Endothelial cell of hepatic sinusoid (primary cell): Measurements from ENCODE around the gene TMEM132D.
"Not testable (repeated sequence)": the region's sequence is repeated elsewhere in the genome, so short reads cannot be mapped to it uniquely, and the experiment has no call there.

ENCODE experiments used
- in situ Hi-C: cut with HindIII; loops from 2 replicates; pipeline ENCODE4 v1.10.0; 2017; ENCODE audit warnings: low sequenced_read_pairs

Gene TMEM132D

GRCh38 chr12:129083121-129083840, 820.5 kb downstream of the TMEM132D start:
- in situ Hi-C loops: no loop called here

DNA sequence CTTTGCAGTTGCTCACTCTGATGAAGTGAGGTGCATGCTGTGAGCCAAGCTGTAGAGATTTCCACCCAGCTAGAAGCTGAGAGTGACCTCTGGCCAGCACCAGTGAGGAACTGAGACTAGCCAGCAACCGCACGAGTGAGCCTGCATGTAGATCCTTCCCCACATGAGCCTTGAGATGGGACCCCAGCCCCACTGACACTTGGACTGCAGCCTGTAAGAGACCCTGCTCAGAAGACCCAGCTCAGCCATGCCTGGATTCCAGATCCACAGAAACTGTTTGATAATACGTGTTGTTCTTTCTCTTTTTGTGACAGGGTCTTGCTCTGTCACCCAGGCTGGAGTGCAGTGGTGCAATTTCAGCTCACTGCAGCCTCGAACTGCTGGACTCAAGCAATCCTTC, 821.4 kb downstream of the TMEM132D start:
- in situ Hi-C loops: no loop called here

DNA sequence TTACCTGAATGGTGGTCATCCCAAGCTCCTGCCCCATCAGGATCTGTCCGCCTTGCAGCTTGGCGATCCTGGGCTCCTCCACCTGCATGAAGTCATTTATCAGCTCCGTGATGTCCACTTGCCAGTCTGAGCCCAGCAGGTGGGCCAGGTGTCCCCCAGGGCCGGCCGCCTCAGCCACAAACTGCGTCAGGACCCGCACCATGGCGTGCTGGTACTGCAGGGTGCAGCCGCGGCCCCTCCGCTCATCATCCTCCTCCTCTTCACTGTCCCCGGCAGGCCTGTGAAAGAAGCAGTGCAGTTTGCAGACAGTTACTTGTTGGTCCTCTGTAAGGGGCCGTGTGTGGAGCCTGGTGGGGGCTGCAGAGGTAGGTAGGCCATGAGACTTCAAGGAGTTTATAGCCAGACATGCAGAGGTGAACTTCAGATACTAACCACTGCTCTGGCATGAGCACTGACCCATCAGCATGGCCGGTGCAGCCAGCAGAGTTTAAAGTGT, 822.0 kb downstream of the TMEM132D start:
- in situ Hi-C loops: no loop called here

GRCh38 chr12:129080821-129081220, 823.0 kb downstream of the TMEM132D start:
- in situ Hi-C loops: no loop called here

- in situ Hi-C loops: no loop called here
These were observed 823.4 kb downstream of the TMEM132D start for GRCh38 chr12:129080391-129080790.

- in situ Hi-C loops: no loop called here
These were observed 824.1 kb downstream of the TMEM132D start for GRCh38 chr12:129079719-129080118.

DNA sequence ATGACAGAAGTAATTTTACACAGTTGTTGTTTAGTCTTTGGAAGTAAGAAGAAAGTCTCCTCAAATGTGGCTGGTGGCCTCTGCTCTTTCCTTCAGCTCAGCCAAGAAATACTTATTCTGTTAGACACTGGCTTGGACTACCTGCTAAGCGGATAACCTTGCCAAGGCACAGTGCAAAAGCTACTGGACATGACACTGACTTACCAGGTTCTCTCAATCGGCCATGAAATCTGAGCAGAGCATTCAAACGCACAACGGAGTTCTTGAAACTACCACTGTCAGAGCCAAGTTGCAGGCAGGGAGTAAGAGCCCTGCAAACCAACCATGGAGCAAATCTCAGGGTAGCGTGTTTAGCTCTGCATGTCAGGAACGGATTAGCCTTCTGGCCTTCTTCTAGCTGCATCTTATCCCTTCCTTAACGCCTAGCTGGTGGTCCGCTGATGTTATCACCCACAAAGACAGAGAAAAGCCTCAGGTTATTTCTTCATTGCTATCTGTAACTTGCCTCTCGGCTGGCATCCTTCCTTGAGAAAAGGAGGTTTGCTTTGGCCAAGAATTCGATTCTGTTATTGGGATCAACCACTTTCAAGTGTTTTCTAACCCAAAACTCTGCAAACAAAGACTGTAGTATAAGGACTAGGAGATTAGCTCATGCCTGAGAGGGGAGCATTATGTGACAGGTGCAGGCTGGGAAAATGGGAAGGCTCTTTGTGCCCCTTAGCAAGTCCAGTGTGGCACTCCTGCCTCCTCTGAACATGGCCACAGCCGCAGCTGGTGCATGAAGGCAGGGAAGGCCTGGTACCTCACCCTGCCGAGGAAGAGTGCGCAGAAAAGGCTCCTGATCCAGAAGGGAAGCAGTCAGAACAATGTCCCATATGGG, 827.1 kb downstream of the TMEM132D start:
- in situ Hi-C loops: no loop called here

DNA sequence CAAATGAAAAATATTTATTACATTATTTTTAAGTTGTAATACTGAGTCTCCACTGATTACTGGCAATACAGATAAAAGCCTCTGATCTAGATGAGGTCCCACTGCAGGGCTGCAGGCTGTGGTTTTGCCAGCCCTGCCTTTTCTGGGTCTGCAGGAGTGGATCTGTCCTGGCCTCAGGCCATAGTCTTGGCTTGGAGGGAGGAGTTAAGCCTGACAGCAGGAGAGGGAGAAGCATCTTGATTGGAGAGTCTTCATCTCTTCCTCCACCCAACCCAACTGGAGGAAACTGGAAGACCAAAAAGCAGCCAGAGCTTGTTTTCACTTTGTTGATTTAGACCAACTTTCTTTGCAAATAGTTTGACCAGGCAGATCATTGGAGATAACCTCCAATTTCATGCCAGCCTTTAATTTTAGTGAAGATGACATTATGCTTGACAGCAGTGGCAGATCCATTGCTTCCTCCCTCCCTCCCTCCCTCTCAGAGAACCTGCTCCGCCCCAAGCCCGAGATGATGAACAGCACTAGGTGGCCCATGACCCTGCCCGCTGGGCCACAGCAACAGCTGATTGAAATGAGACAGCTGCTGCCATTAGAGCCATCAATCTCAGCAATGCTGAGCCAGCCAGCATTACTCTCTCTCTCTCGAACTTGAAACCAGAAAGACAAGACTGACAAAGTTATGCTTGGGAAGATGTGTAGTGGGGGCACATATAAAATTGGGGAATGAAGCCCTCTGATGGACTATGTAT, 828.2 kb downstream of the TMEM132D start:
- in situ Hi-C loops: no loop called here

GRCh38 chr12:129074379-129074778, 829.4 kb downstream of the TMEM132D start:
- in situ Hi-C loops: no loop called here

- in situ Hi-C loops: no loop called here
These were observed 830.5 kb downstream of the TMEM132D start for GRCh38 chr12:129073157-129073915.

DNA sequence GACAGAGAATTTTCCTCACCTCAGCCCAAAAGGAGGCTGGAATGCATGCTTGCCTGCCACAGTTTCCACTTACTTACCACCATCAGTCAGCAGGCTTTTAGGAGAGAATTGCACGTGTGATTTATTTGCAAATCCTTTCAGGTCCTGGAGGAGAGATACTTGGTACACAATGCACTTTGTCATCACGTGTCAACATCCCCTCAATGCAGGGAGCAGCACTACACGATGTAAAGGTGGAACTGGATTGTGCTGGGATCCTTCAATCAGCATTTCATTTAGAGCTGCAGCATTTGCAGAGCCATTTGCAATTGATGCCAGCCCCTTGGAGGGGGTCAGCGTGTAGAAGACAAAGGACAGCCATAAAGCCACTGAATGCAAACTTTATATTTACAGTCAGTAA, 832.5 kb downstream of the TMEM132D start:
- in situ Hi-C loops: no loop called here

- in situ Hi-C loops: loop anchor here (5.0 kb wide), 1 partner anchor 47 kb away; no protein-coding TSS in a partner anchor
These were observed 833.9 kb downstream of the TMEM132D start for GRCh38 chr12:129069886-129070285.

GRCh38 chr12:129068684-129069083, 835.1 kb downstream of the TMEM132D start:
- in situ Hi-C loops: loop anchor here (5.0 kb wide), 1 partner anchor 49 kb away; no protein-coding TSS in a partner anchor

DNA sequence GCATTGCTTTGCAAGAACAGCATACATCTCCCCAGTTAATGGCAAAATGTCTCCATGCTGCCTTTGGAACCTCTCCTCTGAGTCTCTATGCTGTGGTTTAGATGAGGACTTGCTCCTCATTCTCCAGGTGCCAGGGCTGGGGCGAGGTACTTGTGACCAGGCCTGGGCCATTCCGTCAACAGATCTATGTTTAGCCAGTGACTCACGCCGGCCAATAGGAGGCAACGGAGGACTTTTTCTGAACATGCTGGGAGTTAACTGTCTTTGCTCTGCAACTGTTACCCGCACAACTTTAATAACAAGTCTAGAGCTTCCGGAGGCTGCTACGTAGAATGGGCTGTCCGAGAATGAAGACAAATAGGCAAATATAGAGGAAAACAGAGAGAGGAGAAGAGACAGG, 836.3 kb downstream of the TMEM132D start:
- in situ Hi-C loops: loop anchor here (5.0 kb wide), 1 partner anchor 50 kb away; no protein-coding TSS in a partner anchor

DNA sequence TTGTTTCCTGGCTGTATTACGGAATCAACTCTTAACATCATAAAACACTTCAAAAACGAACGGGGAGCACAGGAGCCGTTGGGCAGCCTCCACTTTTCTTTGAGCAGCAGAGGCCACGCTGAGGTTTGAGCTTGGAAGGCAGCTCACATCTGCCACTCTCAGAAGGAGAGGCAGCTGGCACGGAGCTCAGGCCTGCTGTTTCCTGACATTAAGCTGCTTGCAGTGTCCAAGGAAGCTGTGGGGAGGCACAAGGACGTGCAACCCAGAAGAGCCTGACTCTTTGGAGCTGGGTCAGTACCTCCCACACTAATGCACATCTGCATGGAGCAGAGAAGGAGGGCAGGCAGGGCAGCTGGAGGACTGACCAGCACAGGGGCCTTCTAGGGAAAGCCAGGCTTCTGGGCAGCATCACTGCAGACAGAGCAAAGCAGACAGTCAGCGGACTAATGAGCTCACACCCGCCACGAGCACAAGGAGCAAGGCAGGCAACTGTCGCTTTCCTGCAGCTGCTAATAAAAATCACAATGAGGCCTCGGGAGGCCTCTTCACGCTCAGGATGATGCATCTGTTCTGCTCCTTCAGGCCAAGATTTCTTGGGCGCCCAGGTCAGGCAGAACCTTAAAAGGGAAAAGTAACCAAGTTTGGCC, 839.5 kb downstream of the TMEM132D start:
- in situ Hi-C loops: no loop called here

GRCh38 chr12:129063600-129063999, 840.2 kb downstream of the TMEM132D start:
- in situ Hi-C loops: no loop called here

DNA sequence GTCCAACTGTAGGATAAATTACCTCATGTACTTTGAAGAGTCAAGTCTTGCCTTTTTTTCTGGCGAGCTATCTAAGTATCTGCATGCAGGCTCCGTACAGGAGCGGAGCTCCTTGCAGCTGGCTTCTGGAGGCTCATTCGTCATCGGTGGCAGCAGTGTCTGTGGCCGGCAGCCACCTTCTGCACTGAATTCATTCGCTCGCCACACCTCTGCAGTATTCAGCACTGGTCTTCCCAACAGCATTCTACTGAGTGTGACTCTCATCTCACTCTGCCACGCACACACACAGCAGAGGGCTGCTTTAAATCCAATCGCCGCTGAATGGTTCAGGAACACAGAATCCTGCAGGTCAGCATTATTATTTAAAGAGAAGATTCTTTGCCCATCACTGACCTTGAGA, 850.6 kb downstream of the TMEM132D start:
- in situ Hi-C loops: no loop called here

DNA sequence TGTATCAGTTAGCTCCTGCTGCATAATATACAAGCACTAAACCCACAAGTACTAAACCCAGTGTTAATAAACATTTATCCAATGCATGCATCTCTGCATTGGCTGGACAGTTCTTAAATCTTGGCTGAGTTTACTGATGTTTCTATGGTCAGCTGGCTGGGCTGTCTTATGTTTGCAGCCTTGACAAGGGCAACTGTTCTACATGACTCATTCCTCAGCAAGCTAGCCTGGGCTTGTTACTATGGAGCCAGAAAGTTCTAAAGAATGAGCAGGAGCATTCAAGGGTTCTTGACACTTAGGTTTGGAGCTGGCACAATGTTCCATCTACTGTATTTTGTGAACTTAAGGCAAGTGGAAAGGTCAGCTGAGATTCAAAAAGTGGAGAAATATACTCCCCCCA, 851.5 kb downstream of the TMEM132D start:
- in situ Hi-C loops: no loop called here

- in situ Hi-C loops: loop anchor here (5.0 kb wide), 1 partner anchor 58 kb away; no protein-coding TSS in a partner anchor
These were observed 853.9 kb downstream of the TMEM132D start for GRCh38 chr12:129049917-129050316.

GRCh38 chr12:129043334-129043733, 860.5 kb downstream of the TMEM132D start:
- in situ Hi-C loops: not testable (repeated sequence)
